LNCAP (cell line): ENCODE data around the gene IFRD2.

Experiments used
- TF ChIP-seq, protein P1 (sequence below): fragments of 450-650 bp; IDR thresholded peaks from 2 replicates; pipeline ENCODE4 v1.5.1; 2017; ENCODE audit warnings: mild to moderate bottlenecking

The IFRD2 gene

DNA sequence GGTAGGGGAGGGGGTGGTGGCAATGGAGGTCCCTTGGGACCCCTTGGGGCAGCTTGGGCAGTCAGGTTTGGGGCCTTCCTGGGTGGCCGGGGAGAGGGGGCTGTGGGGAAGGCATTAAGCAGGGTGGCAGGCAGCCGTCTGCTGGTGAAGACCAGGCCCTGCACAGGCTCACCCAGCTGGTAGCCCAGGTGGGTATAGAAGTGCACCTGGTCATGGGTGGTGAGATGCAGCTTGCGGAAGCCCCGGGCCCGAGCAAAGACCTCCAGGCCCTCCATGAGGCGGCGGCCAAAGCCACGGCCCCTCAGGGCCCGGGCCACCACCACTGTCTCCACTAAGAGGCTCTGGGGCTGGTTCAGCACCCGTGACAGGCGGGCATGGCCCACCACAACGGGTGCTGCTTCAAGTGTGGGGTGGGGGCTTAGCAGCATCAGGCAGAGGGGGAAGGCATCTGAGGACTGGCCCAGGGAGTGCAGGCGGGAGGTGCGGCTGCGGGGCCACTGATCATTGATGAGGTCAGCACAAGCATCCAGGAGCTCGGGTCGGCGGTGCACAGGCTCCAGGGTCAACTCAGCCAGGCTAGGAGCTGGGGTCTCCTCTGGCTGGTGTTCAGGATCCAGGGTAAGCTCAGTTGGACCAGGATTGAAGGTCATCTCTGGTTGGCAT lies 4.6 kb upstream of the IFRD2 start:
- TF ChIP-seq, protein P1, sequence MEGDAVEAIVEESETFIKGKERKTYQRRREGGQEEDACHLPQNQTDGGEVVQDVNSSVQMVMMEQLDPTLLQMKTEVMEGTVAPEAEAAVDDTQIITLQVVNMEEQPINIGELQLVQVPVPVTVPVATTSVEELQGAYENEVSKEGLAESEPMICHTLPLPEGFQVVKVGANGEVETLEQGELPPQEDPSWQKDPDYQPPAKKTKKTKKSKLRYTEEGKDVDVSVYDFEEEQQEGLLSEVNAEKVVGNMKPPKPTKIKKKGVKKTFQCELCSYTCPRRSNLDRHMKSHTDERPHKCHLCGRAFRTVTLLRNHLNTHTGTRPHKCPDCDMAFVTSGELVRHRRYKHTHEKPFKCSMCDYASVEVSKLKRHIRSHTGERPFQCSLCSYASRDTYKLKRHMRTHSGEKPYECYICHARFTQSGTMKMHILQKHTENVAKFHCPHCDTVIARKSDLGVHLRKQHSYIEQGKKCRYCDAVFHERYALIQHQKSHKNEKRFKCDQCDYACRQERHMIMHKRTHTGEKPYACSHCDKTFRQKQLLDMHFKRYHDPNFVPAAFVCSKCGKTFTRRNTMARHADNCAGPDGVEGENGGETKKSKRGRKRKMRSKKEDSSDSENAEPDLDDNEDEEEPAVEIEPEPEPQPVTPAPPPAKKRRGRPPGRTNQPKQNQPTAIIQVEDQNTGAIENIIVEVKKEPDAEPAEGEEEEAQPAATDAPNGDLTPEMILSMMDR = no peak

DNA sequence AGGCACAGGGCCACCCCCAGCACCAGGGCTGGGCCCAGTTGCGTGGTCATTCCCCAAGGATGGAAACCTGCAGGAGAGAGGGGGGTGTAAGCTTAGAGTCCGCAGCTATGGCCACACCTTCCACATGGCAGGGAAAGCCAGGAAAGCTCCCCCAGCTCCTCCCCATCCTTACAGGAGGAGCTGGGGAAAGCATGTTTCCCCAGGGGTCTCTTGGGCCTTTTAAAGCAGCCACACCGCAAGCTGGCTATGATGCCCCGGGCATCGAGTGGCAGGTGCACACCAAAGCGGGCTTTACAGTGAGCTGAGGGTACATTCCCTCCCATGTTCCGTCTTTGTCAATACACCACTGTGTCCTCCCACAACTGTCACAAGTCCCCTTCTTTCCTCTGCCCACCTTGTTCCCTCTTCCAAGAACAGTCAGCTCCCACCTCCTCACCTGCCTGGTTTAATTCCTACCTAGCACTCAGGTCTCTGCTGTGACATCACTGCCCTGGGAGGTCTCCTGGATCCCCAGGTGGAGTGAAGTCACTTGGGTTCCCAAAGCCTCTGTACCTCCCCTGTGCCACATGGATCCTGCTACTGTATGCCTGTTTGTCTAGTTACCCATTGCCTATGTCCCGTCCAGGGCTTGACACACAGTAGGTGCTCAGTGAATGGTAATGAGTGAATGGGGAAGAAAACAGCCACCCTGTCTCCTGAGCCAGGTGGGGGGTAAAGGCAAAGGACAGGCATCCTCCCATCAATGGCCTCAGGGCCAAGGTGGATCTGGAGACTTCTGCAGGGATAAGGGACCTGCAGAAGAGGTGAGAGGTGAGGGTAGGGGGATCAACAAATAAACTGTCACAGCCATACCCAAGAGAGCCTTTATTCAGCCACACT lies 3.6 kb upstream of the IFRD2 start:
- TF ChIP-seq, protein P1 = no peak

DNA sequence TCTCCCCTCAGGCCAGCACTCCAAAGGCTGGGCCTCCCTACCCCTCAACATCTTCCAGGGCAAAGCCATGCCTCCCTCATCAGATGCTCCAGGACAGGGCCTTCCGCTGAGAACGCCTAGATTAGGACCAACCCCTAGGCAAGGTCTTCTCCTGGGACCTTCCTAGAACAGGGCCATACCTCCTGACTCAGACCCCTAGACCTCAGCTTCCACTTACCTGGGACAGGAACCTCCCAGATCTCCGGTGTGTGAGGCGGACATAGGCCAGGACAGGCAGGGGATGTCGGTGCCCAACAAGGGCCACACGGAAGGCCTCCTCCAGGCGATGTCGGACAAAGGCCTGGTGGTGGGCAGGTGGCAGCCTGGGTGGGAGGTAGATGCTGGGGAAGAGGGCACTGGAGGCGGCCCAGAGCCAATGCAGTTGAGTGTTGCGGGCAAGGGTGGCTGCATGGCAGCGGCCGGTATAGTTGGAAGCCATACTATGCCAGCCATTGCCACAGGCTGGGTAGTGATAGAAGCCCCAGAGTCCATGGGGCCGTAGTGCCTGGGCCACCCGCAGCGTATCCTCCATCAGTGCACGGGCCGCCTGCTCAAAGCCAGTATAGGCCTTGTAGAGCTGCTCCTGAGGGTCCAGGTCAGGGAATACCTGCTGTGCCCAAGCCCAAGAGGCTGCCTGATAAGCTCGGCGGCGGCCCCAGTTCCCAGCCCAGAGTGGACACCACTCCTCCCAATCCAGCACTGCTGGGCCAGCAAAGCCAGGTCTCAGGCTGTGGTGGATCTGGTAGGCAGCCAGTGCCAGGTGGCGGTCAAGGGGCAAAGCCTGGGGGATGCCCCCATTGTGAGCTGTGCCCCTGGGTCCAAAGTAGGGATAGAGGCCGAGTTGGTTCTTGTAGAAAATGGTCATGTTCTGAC lies 2.5 kb upstream of the IFRD2 start:
- TF ChIP-seq, protein P1 = no peak

DNA sequence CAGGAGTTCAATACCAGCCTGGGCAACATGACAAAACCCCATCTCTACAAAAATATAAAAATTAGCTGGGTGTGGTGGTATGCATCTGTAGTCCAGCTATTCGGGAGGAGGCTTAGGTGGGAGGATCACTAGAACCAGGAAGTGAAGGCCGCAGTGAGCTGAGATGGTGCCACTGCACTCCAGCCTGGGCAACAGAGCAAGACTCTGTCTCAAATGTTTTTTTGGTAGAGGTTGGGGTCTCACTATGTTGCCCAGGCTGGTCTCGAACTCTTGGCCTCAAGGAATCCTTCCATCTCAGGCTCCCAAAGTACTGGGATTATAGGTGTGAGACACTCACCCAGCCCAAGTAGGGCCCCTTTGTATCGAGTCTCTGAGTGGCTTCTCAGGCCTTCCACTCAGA lies 1.9 kb upstream of the IFRD2 start:
- TF ChIP-seq, protein P1 = no peak

DNA sequence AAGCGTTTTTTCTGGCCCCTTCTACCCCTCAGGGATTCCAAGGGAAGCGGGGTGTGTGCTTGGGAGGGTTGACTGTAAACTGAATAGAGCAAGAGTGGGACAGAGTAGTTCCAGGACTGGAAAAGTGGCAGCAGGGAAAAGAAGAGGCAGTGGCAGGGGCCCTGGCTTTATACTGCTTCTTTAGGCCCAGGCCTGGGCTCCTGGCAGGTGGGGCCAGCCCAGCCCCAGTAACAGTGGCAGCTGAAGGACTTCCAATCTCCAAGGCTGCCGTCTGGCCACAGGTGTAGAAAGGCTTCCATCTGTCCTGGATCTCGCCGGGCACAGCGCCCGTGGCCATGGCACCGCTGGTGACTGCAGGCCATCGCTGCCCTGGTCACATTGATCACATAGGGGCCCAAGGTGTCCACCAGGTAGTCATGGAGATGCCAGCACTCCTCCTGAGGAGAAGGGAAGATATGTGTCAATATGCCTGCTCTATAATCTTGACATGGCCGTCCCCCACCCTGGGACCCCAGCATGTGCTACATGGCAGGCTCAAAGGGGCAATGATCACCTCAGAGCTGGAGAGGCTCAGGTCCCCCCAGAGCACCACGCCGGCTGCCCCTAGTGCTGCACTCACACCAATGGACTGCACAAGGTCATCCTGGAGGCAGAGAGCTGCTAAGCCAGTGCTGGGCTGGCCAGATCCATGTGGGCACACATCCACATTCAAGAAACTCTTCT lies 1.0 kb upstream of the IFRD2 start:
- TF ChIP-seq, protein P1 = no peak

DNA sequence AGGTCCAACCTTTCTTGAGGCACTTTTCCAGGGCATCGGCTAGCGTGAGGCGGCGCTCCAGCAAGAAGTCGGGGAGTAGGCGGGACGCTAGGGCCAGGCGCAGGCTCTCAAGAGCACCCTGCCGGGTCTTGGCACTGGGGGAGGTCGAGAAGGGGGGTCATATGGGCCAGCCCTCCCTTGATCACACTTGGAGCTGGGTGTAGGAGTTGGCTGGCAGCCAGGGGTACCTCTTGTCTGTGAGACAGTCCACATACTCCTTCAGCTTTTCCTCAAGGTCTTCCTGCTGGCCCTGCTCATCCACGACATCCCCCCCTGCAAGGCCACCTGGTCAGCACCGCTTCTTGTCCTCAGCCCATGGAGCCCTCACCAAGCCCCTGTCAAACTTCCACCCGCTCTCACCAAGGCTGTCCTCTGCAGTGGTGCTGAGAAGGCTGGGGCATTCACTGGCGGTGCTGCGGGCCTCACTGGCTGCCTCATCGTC lies 2.0 kb downstream of the IFRD2 start:
- TF ChIP-seq, protein P1 = no peak
